PC-3 (cell line): ENCODE results near the gene TMEM233.

Source experiments
- CTCF ChIP-seq: fragments of 300-600 bp; sonication (generic); conservative IDR thresholded peaks from 2 replicates; pipeline ENCODE4 v1.5.1; 2017; ENCODE audit warnings: antibody characterized with exemption, low read depth, mild to moderate bottlenecking, low read length
- EZH2 ChIP-seq: fragments of 300-600 bp; sonication (generic); IDR thresholded peaks from one replicate; pipeline ENCODE4 v1.6.1; 2017; ENCODE audit warnings: antibody characterized with exemption, mild to moderate bottlenecking, low read length; ENCODE audit not compliant: unreplicated experiment
- EZH2phosphoT487 ChIP-seq: fragments of 300-600 bp; sonication (generic); IDR thresholded peaks from 2 replicates; pipeline ENCODE4 v1.6.1; 2018; ENCODE audit warnings: mild to moderate bottlenecking, antibody characterized with exemption, low read length, borderline replicate concordance

GRCh38 chr12:119679081-119679480 is 85.5 kb downstream of the TMEM233 start:
- TF ChIP-seq CTCF (no peak), EZH2phosphoT487 (no peak), EZH2 (no peak)
